Ishikawa (cell line): Measurements from ENCODE around the gene BRD7.
A peak's percentile ranks its signal among the peaks of the same experiment; 100 is the strongest.

Experiments
- CEBPB ChIP-seq: IDR thresholded peaks from 2 replicates; pipeline ENCODE4 v1.6.1; 2012
- CREB1 ChIP-seq: IDR thresholded peaks from 2 replicates; pipeline ENCODE4 v1.6.1; 2012; ENCODE audit warnings: low read depth
- EGR1 ChIP-seq: IDR thresholded peaks from 2 replicates; pipeline ENCODE4 v1.6.1; 2012
- EP300 ChIP-seq: IDR thresholded peaks from 2 replicates; pipeline ENCODE4 v1.6.1; 2012; ENCODE audit warnings: borderline replicate concordance
- FOXM1 ChIP-seq: IDR thresholded peaks from 2 replicates; pipeline ENCODE4 v1.6.1; 2012; ENCODE audit warnings: low read depth, borderline replicate concordance
- MAX ChIP-seq: IDR thresholded peaks from 2 replicates; pipeline ENCODE4 v1.6.1; 2012
- NFIC ChIP-seq: IDR thresholded peaks from 2 replicates; pipeline ENCODE4 v1.6.1; 2012
- RAD21 ChIP-seq: IDR thresholded peaks from 2 replicates; pipeline ENCODE4 v1.6.1; 2012; ENCODE audit warnings: low read depth
- REST ChIP-seq: IDR thresholded peaks from 2 replicates; pipeline ENCODE4 v1.6.1; 2012; ENCODE audit warnings: low read depth, mild to moderate bottlenecking
- TAF1 ChIP-seq: IDR thresholded peaks from 2 replicates; pipeline ENCODE4 v1.6.1; 2012; ENCODE audit warnings: low read depth, mild to moderate bottlenecking
- TCF12 ChIP-seq: IDR thresholded peaks from 2 replicates; pipeline ENCODE4 v1.6.1; 2012; ENCODE audit warnings: low read depth
- TEAD4 ChIP-seq: IDR thresholded peaks from 2 replicates; pipeline ENCODE4 v1.6.1; 2012
- USF1 ChIP-seq: IDR thresholded peaks from 2 replicates; pipeline ENCODE4 v1.6.1; 2012
- YY1 ChIP-seq: IDR thresholded peaks from 2 replicates; pipeline ENCODE4 v1.6.1; 2012; ENCODE audit warnings: low read depth
- ZBTB7A ChIP-seq: IDR thresholded peaks from 2 replicates; pipeline ENCODE4 v1.6.1; 2012; ENCODE audit warnings: low read depth

BRD7 gene

GRCh38 chr16:50400312-50400966, 31.7 kb upstream of the BRD7 start:
- TF ChIP-seq TAF1 (no peak), CEBPB (no peak), MAX (no peak), NFIC (no peak), USF1 (no peak), CREB1 (no peak), REST (no peak), YY1 (no peak), TEAD4 (no peak), RAD21 (no peak), ZBTB7A (no peak), TCF12 (no peak), EGR1 (no peak), EP300 (no peak), FOXM1 (no peak)

- TF ChIP-seq FOXM1 (no peak), YY1 (no peak), EP300 (no peak), CREB1 (no peak), REST (no peak), TEAD4 (no peak), TCF12 (no peak), ZBTB7A (no peak), RAD21 (no peak), MAX (no peak), EGR1 (no peak)
Observed at GRCh38 chr16:50399411-50399810, 30.6 kb upstream of the BRD7 start.

DNA sequence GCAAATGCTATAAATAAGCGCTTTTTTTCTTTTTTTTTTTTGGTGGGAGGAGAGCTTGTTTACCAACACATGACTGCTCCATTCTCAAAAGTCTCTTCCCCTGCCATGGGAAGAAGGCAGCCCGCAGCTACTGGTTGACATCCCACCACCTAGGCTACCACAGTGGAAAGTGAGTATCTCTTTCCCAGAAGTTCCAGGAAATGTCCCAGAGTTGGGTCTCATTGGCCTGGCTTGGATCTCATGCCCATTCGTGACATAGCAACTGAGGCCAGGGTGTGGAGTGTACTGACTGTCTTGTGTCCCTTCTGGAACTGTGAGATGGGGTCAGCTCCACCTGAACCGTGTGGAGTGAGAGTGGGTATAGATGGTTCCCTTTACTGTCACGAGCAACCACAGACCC, 29.5 kb upstream of the BRD7 start:
- TF ChIP-seq FOXM1: no peak
- no peak for TF ChIP-seq TCF12
- TF ChIP-seq MAX: no peak
- TF ChIP-seq YY1: no peak
- no peak for TF ChIP-seq RAD21
- TF ChIP-seq USF1: no peak
- no peak for TF ChIP-seq CEBPB
- TF ChIP-seq EGR1: no peak
- no peak for TF ChIP-seq ZBTB7A
- TF ChIP-seq EP300: no peak
- no peak for TF ChIP-seq TAF1
- TF ChIP-seq REST: no peak
- TF ChIP-seq NFIC: no peak

DNA sequence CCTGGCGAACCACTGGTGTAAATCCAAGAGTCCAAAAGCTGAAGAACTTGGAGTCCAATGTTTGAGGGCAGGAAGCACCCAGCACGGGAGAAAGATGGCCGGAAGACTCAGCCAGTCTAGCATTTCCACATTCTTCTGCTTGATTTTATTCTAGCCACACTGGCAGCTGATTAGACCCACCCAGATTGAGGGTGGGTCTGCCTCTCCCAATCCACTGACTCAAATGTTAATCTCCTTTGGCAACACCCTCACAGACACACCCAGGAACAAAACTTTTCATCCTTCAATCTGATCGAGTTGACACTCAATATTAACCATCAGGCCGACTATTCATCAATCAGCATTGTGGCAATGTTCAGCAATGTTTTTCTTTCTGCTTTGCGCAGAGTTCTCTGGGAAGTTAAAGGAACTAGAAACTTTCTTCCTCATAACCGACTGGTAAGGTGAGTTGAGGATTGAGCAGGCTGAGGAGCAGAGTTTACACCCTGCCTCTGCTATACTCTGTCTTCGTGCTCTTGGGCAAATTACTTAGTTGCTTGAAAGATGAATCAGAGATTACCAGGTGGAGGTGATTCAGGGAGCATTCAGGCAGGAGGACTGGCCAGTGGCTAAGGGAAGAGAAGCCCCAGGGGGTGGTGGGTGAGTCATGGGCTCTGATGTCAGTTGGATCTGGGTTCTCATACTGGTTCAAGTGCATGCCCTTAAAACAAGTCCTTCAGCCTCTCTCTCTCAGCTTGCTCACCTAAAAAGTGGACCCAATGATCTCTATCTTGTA, 28.2 kb upstream of the BRD7 start:
- TF ChIP-seq CREB1 (no peak), TCF12 (peak; percentile 59; the same call in 1 of the 2 replicates), ZBTB7A (no peak), FOXM1 (no peak), MAX (peak; percentile 16; the same call in 1 of the 2 replicates)
